ENCODE measurements around the gene RYR3. TPM values are rescaled to one million over a fixed set of nuclear protein-coding genes. Genes with fewer than 3 reads are reported as not detected.
A peak's percentile ranks its signal among the peaks of the same experiment; 100 is the strongest.
"Not testable (repeated sequence)": the region's sequence is repeated elsewhere in the genome, so short reads cannot be mapped to it uniquely, and the experiment has no call there.

The RYR3 gene
- total and polyA plus RNA-seq, 7 donors: 2.5 to 159 (median 24.0) TPM

- no peak for ATAC-seq
- H3K27ac ChIP-seq: no peak overlapping the region
- no peak for TF ChIP-seq CTCF (IDR thresholded peaks at IDR 0.05)
- intact Hi-C loops (cut with DNase I): no loop called here
- H3K9me3 ChIP-seq: no peaks in the 10 kb centered on the region
- no peak overlapping the region for H3K4me3 ChIP-seq
- no peaks in the 10 kb centered on the region for H3K4me1 ChIP-seq
- H3K36me3 ChIP-seq (ENCODE audit: insufficient read depth in 1 of 2, low read depth in 1 of 2): no peaks in the 10 kb centered on the region
- no peak for DNase-seq
- no peaks in the 10 kb centered on the region for H3K27me3 ChIP-seq (ENCODE audit: insufficient read depth in 3 of 3, low read length in 2 of 3)
- 91 to 92% (median 92%) methylated on average over 1 of the region's 1 CpG for WGBS, 3 donors
Observed at GRCh38 chr15:33569036-33569435, 258.3 kb downstream of the RYR3 start.

GRCh38 chr15:33577911-33578310 is 267.1 kb downstream of the RYR3 start:
- ATAC-seq; H3K9me3 ChIP-seq; H3K36me3 ChIP-seq (ENCODE audit: insufficient read depth in 1 of 2, low read depth in 1 of 2); H3K4me3 ChIP-seq; H3K4me1 ChIP-seq; intact Hi-C loops (cut with DNase I); DNase-seq; H3K27ac ChIP-seq; H3K27me3 ChIP-seq (ENCODE audit: insufficient read depth in 3 of 3, low read length in 2 of 3): not testable (repeated sequence)
- WGBS, 3 donors: 43 to 83% (median 70%) methylated on average over 2 of the region's 2 CpGs

- no peak overlapping the region for H3K27ac ChIP-seq
- no peaks in the 10 kb centered on the region for H3K27me3 ChIP-seq (ENCODE audit: insufficient read depth in 3 of 3, low read length in 2 of 3)
- H3K36me3 ChIP-seq (ENCODE audit: insufficient read depth in 1 of 2, low read depth in 1 of 2): peaks cover 0 to 3% of the 10 kb centered on the region in 2 donors
- TF ChIP-seq CTCF (IDR thresholded peaks at IDR 0.05): no peak
- WGBS, 3 donors: 62 to 73% (median 68%) methylated on average over 2 of the region's 2 CpGs
- H3K9me3 ChIP-seq: no peaks in the 10 kb centered on the region
- ATAC-seq (no peak), DNase-seq (no peak)
- no peaks in the 10 kb centered on the region for H3K4me1 ChIP-seq
- no peak overlapping the region for H3K4me3 ChIP-seq
- intact Hi-C loops (cut with DNase I): no loop called here
Observed at GRCh38 chr15:33580526-33580925, 269.8 kb downstream of the RYR3 start.

- H3K36me3 ChIP-seq (ENCODE audit: insufficient read depth in 1 of 2, low read depth in 1 of 2): peaks cover 0 to 3% of the 10 kb centered on the region in 2 donors
- no peaks in the 10 kb centered on the region for H3K4me1 ChIP-seq
- H3K27me3 ChIP-seq (ENCODE audit: insufficient read depth in 3 of 3, low read length in 2 of 3): no peaks in the 10 kb centered on the region
- 54 to 57% (median 56%) methylated on average over 3 of the region's 3 CpGs for WGBS, 3 donors
- H3K9me3 ChIP-seq: no peaks in the 10 kb centered on the region
- intact Hi-C loops (cut with DNase I): no loop called here
- TF ChIP-seq CTCF (IDR thresholded peaks at IDR 0.05): no peak
- H3K4me3 ChIP-seq: no peak overlapping the region
- ATAC-seq: peak in 1 of 4 donors; percentile 63
- DNase-seq: no peak
- no peak overlapping the region for H3K27ac ChIP-seq
Observed at GRCh38 chr15:33581032-33581431, 270.3 kb downstream of the RYR3 start.

- Histone ChIP-seq H3K4me3 (no peak overlapping the region), H3K9me3 (no peaks in the 10 kb centered on the region), H3K36me3 (ENCODE audit: insufficient read depth in 1 of 2, low read depth in 1 of 2) (peaks cover 0 to 3% of the 10 kb centered on the region in 2 donors), H3K4me1 (no peaks in the 10 kb centered on the region), H3K27me3 (ENCODE audit: insufficient read depth in 3 of 3, low read length in 2 of 3) (no peaks in the 10 kb centered on the region), H3K27ac (peak overlapping the region; percentile 62)
- ATAC-seq (peak; percentile 92 to 96 (median 94)), DNase-seq (no peak)
- WGBS, 3 donors: 39 to 61% (median 43%) methylated on average over 8 of the region's 8 CpGs
- no peak for TF ChIP-seq CTCF (IDR thresholded peaks at IDR 0.05)
- intact Hi-C loops (cut with DNase I): no loop called here
Observed at GRCh38 chr15:33584797-33585196, 274.0 kb downstream of the RYR3 start.

Measured in psoas muscle (tissue), 8 donors.